H54 (cell line): ENCODE measurements around the gene COX7B2.

Experiments used
- DNase-seq: peaks from one replicate; pipeline ENCODE4 v3.0.0; 2011; ENCODE audit warnings: low spot score, mixed read lengths; ENCODE audit not compliant: insufficient read length
- FAIRE-seq: peaks from 3 replicates; lab custom pipeline; 2011; peaks lifted over from hg19 to GRCh38; lab: Jason Lieb, UNC
- POLR2A ChIP-seq: IDR thresholded peaks from 2 replicates; pipeline ENCODE4 v1.6.1; 2011; ENCODE audit warnings: low read depth, mild to moderate bottlenecking, low read length

Gene COX7B2

DNA sequence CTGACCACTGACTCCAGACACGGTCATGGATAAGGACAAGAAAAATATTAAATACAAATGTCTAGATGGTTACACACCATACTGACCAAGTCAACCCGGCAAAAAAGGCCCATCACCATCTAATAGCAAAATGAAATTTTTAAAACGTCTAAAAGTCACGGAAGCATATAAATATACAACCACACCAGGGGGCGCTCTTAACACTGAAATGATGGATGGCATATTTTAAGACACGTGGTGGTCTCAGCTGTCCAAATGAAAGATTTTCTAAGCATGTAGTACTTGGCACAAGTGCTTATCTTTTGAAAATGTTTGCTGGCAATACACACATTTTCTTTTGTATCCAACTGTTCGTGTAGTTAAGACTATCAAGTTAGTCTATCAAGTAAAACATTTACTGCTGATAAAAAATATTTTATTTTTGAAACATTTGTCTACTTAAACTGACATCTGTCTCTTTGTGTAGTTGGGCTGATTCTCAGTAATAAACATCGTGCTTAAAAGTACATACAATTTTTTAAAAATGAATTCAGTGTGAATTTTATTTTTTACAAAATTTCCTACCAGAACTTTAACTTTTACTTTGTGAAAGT lies 64.6 kb downstream of the COX7B2 start:
- DNase-seq: no peak

DNA sequence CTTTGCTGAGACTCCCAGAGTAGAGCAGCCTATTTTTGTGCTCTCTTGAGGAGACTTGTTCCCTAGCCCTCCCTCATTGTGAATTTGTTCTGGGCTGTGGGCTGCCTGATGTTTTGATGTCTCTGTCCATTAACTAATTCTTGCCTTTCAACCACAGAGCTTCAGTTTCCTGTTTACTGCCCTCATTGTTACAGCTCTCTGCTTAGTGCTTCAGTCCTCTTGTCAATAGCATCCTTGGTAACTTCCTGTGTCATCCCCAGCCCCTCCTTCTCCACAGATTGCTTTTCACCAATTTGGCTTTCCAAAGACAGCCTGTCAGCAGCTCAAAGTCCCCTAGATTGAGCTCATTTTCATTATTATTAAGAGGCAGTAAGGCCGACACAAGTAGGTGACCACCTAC lies 69.9 kb downstream of the COX7B2 start:
- FAIRE-seq: no peak
- TF ChIP-seq POLR2A: no peak
- DNase-seq: no peak

More for the DNA sequence above, 64.6 kb downstream of the COX7B2 start:
- FAIRE-seq: no peak
- no peak for TF ChIP-seq POLR2A

DNA sequence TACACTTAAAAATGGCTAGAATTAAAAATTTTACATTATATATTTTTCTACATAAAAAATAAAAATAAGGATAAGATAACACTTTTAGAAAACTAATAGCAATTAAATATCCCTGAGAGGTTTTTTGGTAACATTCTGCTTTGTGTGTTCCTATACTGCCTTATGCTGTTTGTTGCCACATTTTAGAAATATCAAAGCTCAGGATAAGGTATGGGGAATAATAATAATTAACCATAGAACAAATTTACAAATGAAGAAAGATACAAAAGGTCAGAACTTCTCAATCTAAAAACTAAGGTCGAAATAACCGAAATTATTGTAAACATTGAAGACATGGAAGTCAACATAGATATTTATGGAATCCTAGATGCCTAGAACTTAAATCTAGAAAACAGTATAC lies 71.4 kb downstream of the COX7B2 start:
- DNase-seq (no peak), FAIRE-seq (no peak)
- no peak for TF ChIP-seq POLR2A

DNA sequence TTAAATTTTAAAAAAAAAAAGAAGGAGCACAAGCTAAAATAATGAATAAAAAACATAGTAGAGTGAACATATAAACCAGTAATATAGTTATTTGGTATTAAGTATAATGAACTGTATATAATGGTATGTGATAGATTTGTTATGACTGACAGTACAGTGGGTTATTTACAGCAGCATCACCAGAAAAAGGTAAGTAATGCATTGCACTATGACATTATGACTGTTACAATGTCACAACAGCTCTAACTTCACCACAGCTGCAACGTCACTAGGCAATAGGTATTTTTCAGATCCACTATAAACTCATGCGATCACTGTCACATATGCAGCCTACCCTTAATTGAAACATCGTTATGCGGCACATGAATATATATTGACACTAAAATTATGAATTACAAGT lies 72.5 kb downstream of the COX7B2 start:
- DNase-seq (no peak), FAIRE-seq (no peak)
- no peak for TF ChIP-seq POLR2A

DNA sequence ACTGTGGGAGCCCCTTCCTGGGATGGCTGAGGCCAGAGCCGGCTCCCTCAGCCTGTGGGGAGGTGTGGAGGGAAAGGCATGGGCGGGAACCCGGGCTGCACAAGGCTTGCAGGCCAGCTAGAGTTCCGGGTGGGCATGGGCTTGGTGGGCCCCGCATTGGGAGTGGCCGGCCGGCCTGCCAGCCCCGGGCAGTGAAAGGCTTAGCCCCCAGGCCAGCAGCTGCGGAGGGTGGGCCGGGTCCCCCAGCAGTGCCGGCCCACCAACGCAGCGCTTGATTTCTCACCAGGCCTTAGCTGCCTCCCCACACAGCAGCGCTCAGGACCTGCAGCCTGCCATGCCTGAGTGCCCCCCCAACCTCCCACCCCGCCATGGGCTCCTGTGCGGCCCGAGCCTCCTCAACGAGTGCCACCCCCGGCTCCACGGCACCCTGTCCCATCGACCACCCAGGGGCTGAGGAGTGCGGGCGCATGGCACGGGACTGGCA lies 78.0 kb downstream of the COX7B2 start:
- FAIRE-seq: no peak
- no peak for TF ChIP-seq POLR2A
- no peak for DNase-seq

DNA sequence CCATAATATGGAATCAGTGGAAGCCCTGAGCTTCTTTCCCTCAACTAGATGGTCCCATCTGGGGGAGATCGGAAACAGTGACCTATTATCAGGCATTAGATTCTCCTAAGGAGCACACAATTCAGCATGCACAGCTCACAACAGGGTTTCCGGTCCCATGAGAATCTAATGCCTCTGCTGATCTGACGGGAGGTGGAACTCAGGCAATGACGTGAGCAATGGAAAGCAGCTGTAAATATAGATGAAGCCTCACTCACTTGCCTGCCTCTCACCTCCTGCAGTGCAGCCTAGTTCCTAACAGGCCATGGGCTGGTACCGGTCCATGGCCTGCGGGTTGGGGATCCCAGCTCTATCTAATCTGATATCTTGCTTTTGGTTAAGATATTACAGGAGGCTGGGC lies 88.9 kb downstream of the COX7B2 start:
- no peak for TF ChIP-seq POLR2A
- DNase-seq (no peak), FAIRE-seq (no peak)

DNA sequence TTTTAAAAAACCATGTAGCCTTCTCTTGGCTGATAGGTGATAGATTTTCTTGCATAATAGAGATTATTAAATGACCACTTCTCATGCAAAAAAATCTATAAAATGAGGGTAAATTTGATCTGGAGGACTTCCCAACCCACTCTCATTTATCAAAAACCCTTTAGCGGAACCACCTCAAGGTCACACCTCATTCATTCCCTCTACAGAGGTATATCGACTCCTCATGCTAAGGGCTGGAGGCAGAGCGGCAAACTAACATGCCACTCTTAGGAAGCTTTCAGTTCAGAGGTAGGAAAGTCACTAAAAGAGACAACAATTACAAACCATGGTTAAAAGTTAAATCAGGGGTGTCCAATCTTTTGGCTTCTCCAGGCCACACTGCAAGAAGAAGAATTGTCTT lies 90.0 kb downstream of the COX7B2 start:
- FAIRE-seq (no peak), DNase-seq (no peak)
- TF ChIP-seq POLR2A: no peak

DNA sequence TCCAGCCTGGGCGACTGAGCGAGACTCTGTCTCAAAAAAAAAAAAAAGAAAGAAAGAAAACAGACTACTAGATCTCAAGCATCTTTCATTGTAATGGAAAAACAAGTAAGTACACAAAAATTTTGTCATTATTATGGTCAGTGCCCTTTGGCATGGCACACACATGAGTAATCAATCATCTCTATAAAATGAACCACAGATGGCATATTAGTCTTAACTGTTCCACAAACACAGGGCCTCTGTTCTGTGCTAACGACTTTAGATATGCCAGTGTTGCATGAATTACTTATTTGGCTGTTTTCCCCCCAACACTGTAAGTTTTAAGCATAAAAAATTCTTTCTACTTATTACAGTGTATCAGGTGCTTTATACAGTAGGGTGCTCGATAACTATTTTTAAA lies 90.4 kb downstream of the COX7B2 start:
- DNase-seq: no peak
- TF ChIP-seq POLR2A: no peak
- no peak for FAIRE-seq

DNA sequence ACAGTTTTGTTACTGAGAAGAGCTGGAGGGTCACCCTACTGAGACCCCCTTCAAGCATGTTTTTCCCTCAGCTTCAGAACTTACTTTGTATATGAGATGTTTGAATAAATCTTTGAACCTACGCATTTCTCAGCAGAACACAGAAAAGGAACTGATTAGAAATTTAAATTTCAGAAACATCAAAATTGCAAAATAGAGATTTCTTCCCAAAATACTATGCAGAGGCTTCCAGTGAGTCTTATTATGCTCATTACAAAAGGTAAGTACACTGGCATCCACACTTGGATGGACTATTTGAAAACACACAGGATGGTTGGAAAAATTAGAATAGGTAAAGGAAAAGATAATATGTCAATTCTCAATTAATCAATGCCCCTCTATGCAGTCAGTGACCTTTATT lies 91.2 kb downstream of the COX7B2 start:
- DNase-seq (no peak), FAIRE-seq (no peak)
- no peak for TF ChIP-seq POLR2A

DNA sequence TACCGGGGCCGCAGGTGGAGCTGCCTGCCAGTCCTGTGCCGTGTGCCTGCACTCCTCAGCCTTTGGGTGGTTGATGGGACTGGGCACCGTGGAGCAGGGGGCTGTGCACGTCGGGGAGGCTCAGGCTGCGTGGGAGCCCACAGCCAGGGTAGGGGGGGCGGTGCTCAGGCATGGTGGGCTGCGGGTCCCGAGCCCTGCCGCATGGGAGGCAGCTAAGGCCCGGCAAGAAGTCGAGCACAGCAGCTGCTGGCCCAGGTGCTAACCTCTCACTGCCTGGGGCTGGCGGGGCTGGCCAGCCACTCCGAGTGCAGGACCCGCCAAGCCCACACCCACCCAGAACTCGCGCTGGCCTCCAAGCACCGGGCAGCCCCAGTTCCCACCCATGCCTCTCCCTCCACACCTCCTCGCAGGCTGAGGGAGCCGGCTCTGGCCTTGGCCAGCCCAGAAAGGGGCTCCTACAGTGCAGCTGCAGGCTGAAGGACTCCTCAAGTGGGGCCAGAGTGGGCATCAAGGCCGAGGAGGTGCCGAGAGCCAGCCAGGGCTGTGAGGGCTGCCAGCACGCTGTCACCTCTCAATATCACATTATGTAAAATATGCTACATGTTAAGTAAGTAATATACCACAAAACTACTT lies 104.1 kb downstream of the COX7B2 start:
- no peak for FAIRE-seq
- no peak for DNase-seq
- no peak for TF ChIP-seq POLR2A

DNA sequence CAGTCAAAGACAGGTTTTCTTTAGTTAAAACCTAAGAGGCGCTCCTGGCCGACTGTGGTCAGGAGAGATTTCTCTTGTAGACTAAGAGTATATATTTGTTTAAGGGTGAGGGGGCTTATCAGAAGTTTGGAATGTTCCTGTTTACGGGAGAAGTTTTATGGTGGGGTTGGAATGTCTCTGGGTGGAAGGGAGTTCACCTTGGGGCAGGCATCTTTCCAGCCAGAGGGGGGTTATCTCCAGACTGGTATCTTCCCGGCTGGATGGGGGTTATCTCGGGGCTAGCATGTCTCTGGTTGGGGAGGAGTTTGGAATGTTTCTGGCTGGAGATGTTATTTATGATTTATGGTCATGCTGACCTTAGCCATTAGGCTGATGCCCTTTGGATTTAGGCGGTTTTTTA lies 116.0 kb downstream of the COX7B2 start:
- DNase-seq: no peak
- TF ChIP-seq POLR2A: no peak
- FAIRE-seq: no peak

DNA sequence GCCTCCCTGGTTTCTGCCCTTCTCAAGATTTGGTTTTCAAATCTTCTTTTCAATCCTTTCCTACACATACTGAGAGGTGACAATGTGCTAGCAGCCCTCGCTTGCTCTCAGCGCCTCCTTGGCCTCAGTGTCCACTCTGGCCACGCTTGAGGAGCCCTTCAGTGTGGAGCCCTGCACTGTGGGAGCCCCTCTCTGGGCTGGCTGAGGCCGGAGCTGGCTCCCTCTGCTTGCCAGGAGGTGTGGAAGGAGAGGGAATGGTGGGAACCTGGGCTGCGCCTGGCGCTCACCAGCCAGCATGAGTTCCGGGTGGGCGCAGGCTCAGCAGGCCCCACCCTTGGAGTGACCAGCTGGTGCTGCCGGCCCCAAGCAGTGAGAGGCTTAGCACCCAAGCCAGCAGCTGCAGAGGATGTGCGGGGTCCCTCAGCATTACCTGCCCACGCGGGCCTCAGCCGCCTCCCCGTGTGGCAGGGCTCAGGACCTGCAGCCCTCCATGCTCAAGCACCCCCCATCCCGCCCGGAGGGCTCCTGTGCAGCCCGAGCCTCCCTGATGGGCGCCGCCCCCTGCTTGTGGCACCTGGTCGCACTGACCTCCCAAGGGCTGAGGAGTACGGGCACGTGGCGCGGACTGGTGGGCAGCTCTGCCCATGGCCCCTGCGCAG lies 127.5 kb downstream of the COX7B2 start:
- TF ChIP-seq POLR2A: no peak
- no peak for FAIRE-seq
- no peak for DNase-seq

DNA sequence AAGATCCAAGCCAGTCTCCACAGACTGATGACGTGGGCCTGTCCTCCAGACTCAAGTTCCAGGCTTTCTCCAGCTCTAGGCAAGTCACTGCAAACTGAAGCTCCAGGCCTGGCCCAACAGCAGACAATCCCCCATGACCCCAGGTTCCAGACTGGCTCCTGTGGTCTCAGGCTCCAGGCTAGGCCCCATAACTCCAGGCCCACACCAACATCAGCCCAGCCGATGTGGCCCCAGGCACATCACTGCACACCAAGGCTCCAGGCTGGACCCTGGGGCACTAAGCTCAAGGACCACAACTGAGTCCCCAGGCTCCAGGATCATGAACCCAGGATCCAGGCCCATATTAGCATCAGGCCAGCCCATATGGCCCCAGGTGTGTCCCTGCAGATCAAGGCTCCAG lies 143.6 kb downstream of the COX7B2 start:
- no peak for DNase-seq
- TF ChIP-seq POLR2A: no peak
- FAIRE-seq: no peak

DNA sequence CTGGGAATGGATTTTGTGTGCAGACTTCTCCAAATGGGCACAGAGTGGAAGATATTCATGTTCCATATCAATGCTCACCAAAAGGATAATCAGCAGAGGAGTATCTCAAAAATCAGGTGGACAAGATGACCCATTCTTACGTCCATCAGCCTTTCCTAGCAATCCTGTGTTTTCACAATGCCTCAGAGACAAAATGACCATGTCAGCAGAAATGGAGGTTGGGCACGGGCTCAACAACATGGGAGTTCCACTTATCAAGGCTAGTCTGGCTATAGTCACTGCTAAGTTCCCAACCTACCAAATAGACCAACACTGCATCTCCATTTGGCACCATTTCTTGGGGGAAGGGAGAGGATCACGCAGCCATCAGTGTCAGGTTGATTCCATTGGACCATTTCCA lies 179.0 kb downstream of the COX7B2 start:
- TF ChIP-seq POLR2A: no peak
- DNase-seq: no peak
- FAIRE-seq: no peak

DNA sequence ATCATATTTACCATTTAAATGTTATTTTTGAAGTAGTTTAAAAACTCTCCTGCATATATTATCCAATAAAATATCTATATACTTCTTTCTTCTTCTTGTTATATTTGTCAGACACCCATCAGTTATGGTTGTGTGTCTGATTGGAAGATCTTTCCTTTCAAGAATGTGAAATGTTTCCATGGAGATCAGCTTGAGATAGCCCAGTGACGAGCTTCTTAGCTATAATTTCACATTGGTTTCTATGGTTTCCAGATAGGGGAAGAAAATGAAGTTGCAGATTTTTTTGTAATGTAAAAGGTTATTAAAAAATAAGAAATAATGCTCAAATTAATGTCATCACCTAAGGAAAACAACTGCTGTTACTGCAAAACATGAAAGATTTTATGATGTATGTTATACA lies 189.0 kb downstream of the COX7B2 start:
- no peak for TF ChIP-seq POLR2A
- DNase-seq: no peak
- no peak for FAIRE-seq
